Activated naive CD8-positive, alpha-beta T cell treated with anti-CD3 and anti-CD28 coated beads, Interleukin-2, amount 50 U/mL, for 16 hours (primary cell): ENCODE results near the gene C6orf132.
"Not testable (repeated sequence)": the region's sequence is repeated elsewhere in the genome, so short reads cannot be mapped to it uniquely, and the experiment has no call there.

Experiments used
- DNase-seq: peaks from one replicate; pipeline ENCODE4 v3.0.0-alpha.2; 2020; ENCODE audit warnings: low read depth, low spot score

The C6orf132 gene

DNA sequence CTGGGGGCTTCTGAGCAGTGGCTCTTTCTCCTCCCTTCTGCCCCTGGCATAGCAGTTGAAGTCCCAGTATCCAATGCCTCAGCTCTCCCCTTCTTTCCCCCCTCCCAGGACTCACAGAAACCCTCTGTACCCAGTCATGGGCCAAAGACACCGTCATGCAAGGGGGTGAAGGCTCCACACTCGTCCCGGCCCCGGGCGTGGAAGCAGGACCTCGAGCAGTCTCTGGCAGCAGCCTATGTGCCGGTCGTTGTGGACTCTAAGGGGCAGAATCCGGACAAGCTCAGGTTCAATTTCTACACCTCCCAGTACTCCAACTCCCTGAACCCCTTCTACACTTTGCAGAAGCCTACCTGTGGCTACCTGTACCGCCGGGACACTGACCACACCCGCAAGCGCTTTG is 20.4 kb upstream of the C6orf132 start:
- no peak for DNase-seq

DNA sequence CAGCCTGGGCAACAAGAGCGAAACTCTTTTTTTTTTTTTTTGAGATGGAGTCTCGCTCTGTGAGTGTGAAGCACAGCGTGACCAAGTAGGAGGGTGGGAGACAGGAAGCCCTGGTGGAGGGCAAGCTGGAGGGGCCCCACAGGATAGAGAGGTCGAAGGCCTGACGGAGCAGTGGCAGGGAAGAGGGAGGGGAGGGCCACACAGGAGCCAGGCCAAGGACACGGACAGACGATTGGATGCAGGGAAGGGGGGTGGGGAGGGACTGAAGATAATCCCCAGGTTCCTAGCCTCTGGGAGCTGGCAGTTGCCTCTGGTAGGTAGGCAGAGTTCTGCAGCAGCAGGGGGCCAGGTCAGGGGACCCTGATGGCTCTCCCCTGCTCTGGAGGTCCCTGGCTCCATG is 20.0 kb upstream of the C6orf132 start:
- DNase-seq: no peak

DNA sequence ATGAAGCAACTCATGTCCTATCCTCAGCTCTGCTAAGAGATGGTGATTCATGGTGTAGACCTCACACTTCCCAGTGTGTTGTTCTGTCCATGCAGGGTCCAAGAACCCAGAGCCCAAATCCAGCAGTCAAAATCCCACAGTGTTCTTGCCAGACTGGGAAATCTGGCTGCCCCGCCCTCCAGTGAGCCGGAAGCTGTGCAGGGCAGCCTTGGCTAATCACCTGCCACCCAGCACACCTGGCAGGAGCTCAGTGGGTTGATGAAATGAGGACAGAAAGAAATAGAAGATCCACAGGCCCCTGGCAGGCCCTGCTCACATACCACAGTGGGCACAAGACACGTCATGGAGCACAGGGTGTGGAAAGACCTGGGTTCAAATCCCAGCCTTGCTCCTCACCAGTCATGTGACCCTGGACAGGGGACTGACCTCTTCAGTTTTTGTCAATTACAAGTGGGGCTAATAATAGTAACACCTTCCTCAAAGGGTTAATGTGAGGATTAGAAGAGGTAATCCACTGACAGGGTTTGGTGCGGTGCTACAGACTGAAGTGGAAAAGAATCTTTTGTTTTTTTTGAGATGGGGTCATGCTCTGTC is 17.1 kb upstream of the C6orf132 start:
- DNase-seq: no peak

DNA sequence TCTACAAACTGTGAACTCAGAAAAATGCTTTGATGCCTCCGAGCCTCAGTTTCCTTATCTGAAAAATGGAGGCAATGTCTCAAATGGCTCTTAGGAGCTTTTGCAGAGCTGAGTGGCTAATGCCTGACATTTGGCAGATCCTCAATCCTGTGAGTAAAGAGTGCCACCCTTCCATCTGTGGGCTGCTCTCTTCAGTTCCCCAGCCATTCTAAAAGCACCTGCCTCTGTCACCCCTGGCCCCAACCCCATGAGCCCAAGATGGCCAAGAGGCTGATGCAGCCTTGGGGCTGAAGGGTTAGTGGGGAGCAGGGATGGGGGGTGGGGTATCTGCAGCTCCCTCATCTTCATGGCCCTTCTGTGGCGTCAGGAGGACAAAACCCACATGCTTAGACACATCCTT is 16.2 kb upstream of the C6orf132 start:
- no peak for DNase-seq

DNA sequence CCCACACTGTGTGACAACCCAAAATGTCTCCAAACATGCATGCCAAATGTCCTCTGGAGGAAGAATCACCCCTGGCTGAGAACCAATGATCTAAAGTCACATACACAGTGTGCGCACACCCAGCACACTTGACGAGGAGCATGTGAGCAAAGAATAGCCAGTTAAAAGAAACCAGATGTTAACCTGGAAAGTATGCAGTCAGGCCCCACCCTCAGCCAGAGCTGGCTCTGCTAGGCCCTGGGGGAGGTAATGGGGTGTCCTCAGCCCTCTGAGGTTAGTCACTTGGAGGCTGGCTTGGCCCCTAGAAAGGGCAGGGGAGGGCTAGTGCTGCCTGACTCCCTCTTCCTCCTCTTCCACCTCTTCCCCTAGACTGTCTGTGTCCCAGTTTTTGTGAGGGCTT is 15.6 kb upstream of the C6orf132 start:
- DNase-seq: no peak

DNA sequence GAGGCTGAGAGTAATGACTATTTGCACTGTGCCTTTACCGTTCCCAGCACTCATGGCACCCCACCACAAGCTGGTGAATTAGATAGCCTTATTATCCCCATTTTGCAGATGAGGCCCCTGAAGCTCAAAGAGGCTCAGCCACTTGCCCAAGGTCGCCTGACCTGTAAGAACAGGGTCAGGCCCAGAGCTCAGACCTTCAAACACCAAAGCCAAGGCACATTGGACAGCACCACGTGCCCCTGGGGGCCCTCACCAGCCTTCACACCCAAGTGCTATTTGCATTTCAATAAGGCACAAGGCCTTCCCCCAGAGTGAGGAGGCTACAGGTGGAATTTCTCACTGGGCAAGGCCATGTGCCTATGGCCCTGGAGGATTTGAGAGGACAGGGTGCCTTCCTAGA is 14.2 kb upstream of the C6orf132 start:
- no peak for DNase-seq

DNA sequence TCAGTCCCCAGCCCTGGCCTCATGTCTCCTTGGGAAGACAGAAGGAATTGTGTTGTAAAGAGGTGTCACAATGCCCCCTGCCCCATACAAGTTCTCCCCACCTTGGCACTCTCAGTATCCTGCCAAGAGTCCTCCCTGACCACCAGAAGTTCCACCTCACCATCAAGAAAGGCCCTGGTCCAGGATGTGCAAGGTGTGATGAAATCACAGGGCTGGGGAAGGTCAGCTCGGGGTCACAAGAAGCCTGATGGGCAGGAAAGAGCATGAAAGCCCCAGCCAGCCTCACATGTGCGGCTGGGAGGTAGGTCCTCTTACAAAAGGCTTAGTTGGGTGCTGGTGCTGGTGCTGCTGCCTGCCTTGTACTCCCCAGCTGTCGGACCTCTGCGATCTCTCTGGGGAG is 12.9 kb upstream of the C6orf132 start:
- no peak for DNase-seq

DNA sequence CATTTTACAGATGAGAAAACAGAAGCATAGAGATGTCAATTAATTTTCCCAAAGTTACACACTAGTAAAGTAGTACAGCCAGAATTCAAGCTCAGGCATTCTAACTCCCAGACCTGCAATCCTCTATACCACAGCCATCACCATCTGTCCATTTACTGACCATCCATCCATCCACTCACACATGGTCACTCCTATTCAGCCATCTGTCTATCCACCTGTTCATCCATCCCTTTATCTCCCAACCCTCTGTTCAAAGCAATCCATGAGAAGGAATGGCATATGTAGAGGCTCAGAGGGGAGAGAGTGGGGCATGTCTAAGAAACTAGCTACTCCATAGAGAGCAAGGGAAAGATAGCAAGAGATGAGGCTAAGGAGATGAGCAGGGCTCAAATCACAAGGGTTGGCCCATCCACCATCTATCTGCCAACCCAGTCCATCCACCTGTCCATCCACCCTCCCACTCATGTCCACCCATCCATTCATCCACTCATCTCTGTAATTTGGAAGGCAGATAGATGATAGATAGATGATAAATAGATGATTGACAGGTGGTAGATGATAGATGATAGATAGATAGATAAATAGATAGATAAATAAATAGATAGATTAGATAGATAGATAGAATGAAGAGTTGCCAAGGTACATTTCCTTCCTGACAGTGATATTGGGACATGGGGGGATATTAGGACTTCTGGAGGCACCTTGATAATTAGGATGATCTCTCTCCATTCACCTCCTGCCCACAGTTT is 12.2 kb upstream of the C6orf132 start:
- no peak for DNase-seq

DNA sequence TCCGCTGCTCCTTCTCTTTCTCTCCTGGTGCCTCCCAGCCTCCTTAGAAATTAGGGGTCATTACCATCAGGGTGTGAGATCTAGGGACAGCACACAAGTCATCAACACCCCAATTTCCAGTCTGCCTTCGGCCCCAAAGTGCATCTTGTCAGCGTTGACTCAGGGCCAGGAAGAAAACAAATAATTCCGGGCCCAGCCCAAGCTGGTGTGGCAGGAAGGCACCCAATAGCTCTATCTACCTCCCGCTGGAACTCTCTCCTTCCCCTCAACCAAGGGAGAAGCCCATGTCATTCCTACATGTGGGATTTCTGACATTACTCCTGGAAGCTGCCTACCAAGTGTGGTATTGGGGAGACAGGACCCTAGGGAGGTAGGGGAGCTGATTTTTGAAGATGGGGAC is 11.5 kb upstream of the C6orf132 start:
- DNase-seq: no peak

DNA sequence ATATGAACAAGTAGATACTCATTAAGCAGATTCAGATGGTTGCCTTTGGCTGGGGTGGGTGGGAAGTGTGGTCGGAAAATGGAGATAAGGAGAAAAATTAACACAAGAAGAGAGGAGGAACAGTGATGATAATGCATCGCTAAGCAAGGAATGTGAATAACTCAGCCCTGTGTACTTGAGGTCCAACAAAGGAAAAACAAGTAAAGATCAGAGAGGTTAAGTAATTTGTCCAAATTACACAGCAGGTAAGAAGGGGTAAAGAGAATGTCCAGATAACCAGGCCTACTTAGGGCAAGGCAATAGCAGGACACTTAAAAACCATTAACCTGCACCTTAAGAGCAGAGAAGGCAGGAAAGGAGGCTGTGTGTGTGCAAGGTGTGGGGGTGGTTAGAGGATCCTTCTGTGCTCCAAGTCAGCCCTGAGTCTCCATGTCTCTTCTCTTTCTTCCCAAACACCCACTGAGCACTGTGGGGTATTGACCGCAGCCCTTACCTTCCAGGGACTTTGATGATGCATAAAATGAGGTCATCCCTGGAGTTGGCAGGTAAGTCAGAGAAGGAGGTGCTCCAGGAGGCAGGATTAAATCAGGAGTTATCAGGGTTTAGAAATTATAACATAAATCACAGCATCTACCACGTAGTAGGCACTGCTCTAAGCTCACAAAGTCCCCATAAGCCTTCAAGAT is 10.3 kb upstream of the C6orf132 start:
- not testable (repeated sequence) for DNase-seq

DNA sequence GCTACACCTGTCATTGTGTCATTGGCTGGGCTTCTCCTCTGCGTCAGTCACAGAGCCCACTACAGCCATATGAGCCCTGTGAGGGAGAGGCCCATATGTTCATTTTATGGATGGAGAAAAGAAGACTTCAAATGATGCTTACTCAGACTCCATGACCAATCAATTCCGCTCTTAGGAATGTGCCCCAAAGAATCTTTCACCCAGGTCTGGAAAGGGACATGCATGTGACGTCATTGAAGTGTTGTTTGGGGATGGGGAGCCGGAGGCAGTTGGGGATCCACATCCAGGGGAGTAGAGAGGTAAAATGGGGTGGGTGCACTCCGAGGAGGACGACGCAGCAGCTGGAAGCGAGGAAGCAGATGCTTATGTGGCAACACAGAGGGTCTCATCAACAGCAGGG is 9.6 kb upstream of the C6orf132 start:
- DNase-seq: no peak

DNA sequence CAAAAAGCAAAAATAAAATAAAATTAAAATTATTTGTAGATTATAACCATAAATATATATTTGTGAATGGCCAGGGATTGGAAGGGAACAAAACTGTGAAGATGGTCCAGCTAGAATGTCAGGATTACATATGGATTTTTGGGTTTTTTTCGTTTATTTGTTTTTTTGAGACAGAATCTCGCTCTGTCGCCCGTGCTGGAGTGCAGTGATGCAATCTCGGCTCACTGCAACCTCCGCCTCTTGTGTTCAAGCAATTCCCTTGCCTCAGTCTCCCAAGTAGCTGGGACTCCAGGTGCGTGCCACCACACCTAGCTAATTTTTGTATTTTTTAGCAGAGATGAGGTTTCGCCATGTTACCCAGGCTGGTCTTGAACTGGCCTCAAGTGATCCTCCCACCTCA is 7.8 kb upstream of the C6orf132 start:
- no peak for DNase-seq

DNA sequence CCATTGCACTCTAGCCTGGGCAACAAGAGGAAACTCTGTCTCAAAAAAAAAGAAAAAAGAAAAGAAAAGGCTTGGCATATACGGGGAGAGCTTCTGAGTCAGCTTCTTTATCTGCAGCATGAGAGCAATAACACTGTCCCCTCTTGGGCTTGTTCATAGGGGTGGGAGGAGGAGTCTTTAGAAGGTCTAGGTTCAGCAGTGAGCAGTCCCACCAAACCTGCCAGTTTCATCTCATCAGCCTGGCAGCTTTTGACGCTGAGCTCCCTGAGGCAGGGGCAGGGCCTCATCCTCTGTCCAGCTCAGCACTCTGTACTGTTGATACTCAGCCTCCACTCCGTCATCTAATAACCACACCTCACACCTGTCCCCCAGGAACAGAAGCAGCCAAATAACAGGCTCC is 5.6 kb upstream of the C6orf132 start:
- DNase-seq: no peak

DNA sequence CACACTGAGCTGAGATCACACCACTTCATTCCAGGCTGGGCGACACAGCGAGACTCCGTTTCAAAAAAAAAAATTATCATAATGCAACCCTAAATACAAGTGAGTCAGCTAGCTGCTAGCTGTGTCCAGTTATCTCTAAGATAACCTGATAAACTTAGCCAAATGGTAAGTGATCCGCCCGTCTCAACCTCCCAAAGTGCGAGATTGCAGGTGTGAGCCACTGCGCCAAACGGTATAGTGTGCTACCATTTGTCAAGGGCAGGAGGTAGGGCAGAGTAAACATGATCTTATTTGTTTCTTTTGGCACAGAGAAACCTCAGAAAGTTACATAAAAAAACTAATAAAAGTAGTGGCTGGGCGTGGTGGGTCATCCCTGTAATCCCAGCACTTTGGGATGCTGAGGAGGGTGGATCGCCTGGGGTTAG is 4.7 kb upstream of the C6orf132 start:
- DNase-seq: no peak

DNA sequence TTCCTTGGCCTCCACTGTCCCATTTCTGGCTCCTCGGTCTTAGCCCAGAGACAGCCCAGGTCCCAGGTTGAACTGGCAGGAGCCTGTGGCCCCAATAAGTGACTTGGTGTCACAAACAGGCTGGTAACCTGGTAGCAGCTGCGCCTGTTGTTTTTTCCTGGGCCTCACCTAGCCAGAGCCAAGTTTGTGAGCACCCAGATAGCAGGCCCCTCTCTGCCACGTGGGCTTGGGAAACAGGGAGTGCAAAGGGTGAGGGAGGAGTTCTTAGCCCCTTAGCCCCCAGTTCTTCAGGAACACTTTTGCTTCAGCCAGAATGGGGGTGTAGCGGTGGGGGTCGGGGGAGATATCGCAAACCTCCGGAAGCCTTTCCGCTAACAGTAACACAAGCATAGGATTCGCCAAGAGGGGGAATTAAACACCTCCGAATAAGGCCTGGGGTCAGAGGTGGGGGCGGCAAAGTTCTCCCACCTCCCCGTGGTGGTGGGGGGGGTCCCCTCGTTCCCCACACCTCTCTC is 760 bp downstream of the C6orf132 start:
- no peak for DNase-seq

DNA sequence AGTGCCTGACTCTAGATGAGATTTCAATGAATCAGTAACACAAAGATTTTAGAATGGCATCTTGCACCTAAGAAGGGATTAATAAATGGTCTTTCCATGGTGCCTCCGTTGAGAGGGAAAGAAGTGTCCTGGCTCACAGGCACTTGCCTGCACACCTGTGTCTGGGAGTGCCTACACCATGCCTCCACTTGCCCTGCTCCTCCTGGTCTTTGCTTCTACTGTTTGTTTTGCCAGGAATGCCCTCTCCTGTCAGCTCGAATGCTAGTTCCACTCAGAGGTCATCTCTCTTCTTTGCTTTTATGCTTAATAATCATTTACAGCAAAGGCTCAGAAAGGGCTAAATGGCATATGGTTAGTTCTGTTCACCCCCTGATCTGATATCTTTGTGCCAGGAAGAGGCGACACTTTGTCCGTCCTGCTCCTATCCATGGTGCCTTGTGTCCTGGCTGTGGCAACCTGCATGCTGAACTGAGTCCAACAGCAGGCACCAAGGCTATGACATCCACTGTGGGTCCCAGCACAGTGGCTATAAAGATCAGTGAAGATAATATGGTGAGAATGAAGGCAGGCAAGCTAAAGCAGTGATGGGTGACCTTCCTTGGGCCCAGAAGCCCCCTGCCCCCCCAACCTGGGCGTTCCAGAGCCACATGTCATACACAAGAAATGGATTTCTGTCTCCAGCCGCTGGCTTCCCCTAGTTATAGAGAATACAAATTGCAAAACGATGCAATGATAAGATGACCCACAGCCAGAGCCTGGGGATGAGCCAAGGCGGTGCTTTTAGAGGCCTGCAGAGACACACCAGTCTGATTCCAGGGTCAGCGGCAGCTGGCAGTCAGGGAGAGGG is 1.4 kb downstream of the C6orf132 start:
- DNase-seq: no peak

DNA sequence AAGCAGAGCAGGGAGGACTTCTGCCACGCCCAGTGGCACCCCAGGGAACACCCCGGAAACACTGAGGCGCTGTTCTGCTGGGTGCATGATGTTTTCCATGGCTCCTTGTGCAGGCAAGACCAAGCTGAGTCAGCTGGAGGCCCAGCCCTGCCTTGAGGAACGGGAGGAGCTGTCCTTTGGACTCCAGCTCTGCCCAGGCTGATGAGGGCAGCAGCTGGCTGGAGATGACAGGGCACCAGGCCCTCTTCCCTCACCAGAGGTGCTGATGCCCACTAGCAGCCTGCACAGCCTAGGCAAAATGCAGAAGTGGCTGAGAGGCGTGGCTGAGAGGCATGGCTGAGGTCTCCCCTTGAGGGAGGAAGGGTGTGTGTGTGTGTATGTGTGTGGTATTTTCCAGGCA is 2.4 kb downstream of the C6orf132 start:
- no peak for DNase-seq

DNA sequence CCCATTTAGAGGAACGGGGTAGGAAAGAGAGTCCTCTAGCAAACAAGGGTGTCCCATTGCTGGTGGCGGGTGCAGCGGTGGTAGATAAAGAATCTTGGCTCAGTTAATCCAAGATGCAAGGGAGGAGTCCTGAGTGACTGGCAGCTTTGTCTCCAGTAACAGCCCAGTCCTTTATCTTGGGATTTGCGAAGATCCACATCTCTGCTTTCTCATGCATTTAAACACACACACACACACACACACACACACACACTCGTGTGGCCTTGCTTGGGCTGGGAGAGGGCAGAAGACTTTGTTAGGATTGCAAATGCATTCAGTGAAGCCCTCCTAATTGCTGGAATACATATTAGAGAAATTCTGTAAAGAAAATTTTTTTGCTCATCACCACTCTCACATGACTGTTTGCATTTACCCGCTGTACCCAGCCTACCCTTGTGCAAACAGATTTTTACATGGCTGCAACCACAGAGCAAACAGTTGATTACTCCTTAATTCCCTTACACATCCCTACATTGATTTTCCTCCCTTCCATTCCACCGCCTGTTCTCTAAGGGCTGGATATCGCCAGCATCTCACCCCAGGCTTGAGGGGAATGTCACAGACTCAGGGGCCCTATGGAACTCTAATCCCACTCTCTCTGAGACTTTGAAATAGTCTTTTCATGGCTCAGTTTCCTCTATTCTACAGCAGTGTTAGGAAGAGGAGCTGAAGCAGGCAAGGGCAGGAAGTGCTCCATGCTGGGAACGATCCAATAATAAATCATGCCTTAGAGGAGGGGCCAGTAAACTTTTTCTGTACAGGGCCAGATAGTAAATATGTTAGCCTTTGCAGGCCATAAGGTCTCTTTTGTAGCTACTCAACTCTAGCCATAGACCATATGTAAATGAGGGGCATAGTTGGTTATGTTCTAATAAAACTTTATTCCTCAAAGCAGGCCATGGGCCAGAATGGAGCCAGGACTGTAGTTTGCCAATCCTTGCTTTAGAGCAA is 3.5 kb downstream of the C6orf132 start:
- no peak for DNase-seq

DNA sequence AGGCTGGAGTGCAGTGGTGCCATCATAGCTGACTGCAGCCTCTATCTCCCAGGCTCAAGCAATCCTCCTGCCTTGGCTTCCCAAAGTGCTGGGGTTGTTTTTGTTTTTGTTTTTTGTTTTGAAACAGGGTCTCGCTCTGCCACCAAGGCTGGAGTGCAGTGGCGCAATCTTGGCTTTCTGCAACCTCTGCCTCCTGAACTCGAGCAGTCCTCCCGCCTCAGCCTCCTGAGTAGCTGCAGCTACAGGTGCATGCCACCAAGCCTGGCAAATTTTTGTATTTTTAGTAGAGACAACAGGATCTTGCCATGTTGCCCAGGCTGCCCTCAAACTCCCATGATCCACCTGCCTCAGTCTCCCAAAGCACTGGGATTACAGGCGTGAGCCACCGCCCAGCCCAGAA is 4.2 kb downstream of the C6orf132 start:
- DNase-seq: no peak

DNA sequence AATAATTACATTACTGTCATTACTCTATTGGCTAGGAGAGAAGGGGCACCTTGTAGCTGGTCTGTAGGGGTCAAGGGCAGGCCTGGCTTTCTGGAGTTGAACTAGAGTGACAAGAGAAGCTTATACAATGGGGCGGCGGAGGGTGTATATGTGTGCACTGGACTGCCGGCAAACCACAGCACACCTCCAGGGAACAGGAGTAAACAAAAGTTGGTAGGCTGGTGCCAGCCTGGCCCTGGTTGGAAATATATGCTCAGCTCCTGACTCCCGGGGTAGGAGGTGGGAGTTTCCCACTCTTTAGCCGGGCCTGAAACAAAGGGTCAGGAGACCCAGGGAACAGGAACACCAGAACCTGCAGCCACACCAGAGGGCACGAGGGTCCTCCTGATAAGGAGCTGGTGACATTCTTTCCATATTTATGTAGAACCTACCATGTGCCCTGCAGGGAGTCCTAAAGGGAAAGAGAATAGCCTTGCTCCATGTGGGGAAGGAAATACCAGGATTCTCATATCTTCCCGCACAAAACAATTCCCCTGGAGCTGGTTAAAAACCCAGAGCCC is 5.1 kb downstream of the C6orf132 start:
- no peak for DNase-seq
